Osteoblast (primary cell): Measurements from ENCODE around the gene HK1. TPM values are rescaled to one million over a fixed set of nuclear protein-coding genes. Genes with fewer than 3 reads are reported as not detected.
A peak's percentile ranks its signal among the peaks of the same experiment; 100 is the strongest.

Experiments
- DNase-seq: peaks from one replicate; pipeline ENCODE4 v3.0.0; 2011; ENCODE audit warnings: low spot score, mixed read lengths; ENCODE audit not compliant: insufficient read length; ENCODE audit errors: missing footprints
- H2AFZ ChIP-seq: 2 replicates; pipeline ENCODE4 v1.6.0; 2011; ENCODE audit warnings: mild to moderate bottlenecking, low read length
- H3K27ac ChIP-seq: 2 replicates; pipeline ENCODE4 v1.5.1; 2011; ENCODE audit warnings: mild to moderate bottlenecking, low read depth, low read length, moderate library complexity
- H3K27me3 ChIP-seq: 2 replicates; pipeline ENCODE4 v1.6.0; 2012; ENCODE audit warnings: mild to moderate bottlenecking, control low read depth, inconsistent platforms, low read length, moderate library complexity; ENCODE audit not compliant: insufficient read depth
- H3K36me3 ChIP-seq: 2 replicates; pipeline ENCODE4 v1.5.1; 2011; ENCODE audit warnings: mild to moderate bottlenecking, low read length, control low read depth, moderate library complexity; ENCODE audit not compliant: insufficient read depth
- H3K4me1 ChIP-seq: 2 replicates; pipeline ENCODE4 v1.5.1; 2011; ENCODE audit warnings: mild to moderate bottlenecking, low read length, control low read depth, moderate library complexity; ENCODE audit not compliant: insufficient read depth
- H3K4me2 ChIP-seq: 2 replicates; pipeline ENCODE4 v1.6.0; 2011; ENCODE audit warnings: mild to moderate bottlenecking, low read length; ENCODE audit not compliant: insufficient read depth
- H3K4me3 ChIP-seq: fragments of 200-600 bp; sonication (generic); 3 replicates; pipeline ENCODE4 v1.5.1; 2012; ENCODE audit warnings: mild to moderate bottlenecking, low read length, inconsistent platforms; ENCODE audit not compliant: insufficient read depth
- H3K79me2 ChIP-seq: 2 replicates; pipeline ENCODE4 v1.6.0; 2012; ENCODE audit warnings: mild to moderate bottlenecking, low read length, control low read depth, inconsistent platforms; ENCODE audit not compliant: insufficient read depth
- H3K9me3 ChIP-seq: 2 replicates; pipeline ENCODE4 v1.5.1; 2011; ENCODE audit warnings: low read depth, low read length, control low read depth
- H4K20me1 ChIP-seq: 2 replicates; pipeline ENCODE4 v1.6.0; 2012; ENCODE audit warnings: mild to moderate bottlenecking, low read length, control low read depth; ENCODE audit not compliant: insufficient read depth
- total RNA-seq: library from RNA; depleted of rRNA; stranded (reverse); fragments of >200 nt; gene quantifications from 2 replicates; pipeline ENCODE4 v1.2.3, GENCODE V29; 2012
- TF ChIP-seq, protein P1 (sequence below): IDR thresholded peaks from 2 replicates; pipeline ENCODE4 v1.5.1; 2011; ENCODE audit warnings: mild to moderate bottlenecking, low read depth, low read length, moderate library complexity; ENCODE audit errors: extremely low read depth

The HK1 gene
- total RNA-seq, 1 donor = 111 TPM

DNA sequence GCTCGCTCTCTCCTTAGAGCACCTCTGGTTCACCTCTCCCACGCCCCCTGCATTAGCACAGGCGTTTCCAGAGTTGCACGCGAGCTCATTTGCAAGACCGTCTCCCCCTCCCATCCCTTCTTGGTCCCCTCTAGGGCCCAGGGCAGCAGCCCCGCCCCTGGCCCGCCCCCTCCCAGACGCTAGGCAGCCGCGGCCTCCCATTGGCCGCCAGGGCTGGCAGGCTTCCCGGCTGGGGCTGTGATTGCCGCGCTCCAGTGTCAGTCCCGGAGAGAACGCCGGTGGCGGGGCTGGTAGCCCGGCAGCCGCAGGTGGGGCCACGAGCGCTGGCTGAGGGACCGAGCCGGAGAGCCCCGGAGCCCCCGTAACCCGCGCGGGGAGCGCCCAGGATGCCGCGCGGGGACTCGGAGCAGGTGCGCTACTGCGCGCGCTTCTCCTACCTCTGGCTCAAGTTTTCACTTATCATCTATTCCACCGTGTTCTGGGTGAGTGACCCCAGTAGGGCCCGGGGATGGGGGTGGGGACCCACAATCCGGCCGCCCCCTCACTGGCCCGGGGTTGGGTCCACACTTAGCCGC lies 173.0 kb downstream of the HK1 start, which contains the start of gene TSPAN15:
Gene TSPAN15 (plus strand): TSS at position 257 of the 575 bp plus-strand sequence. CDS start 130 bp downstream, at position 387.
- peak within 1 kb of the TSS; percentile 71 for H3K4me3 ChIP-seq
- H3K4me2 ChIP-seq = peak within 1 kb of the TSS; percentile 76
- H3K27ac ChIP-seq = no peak within 1 kb of the TSS
- TF ChIP-seq, protein P1, sequence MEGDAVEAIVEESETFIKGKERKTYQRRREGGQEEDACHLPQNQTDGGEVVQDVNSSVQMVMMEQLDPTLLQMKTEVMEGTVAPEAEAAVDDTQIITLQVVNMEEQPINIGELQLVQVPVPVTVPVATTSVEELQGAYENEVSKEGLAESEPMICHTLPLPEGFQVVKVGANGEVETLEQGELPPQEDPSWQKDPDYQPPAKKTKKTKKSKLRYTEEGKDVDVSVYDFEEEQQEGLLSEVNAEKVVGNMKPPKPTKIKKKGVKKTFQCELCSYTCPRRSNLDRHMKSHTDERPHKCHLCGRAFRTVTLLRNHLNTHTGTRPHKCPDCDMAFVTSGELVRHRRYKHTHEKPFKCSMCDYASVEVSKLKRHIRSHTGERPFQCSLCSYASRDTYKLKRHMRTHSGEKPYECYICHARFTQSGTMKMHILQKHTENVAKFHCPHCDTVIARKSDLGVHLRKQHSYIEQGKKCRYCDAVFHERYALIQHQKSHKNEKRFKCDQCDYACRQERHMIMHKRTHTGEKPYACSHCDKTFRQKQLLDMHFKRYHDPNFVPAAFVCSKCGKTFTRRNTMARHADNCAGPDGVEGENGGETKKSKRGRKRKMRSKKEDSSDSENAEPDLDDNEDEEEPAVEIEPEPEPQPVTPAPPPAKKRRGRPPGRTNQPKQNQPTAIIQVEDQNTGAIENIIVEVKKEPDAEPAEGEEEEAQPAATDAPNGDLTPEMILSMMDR = no peak
- H3K36me3 ChIP-seq = no peaks in the 10 kb centered on the region
- H2AFZ ChIP-seq = peak within 1 kb of the TSS; percentile 62
- peaks cover 10% of the 10 kb centered on the region for H3K27me3 ChIP-seq
- DNase-seq = peak; percentile 91
- H3K79me2 ChIP-seq = no peaks in the 10 kb centered on the region
- peaks cover 24% of the 10 kb centered on the region for H3K4me1 ChIP-seq
- H3K9me3 ChIP-seq = no peaks in the 10 kb centered on the region
- no peaks in the 10 kb centered on the region for H4K20me1 ChIP-seq

Other genes starting within 250 kb of the HK1 start
- 344 and 474 TPM in 2 replicates for gene SRGN, start 190.4 kb upstream of the HK1 start, total RNA-seq
- 41.3 and 56.3 TPM in 2 replicates for gene VPS26A, start 154.3 kb upstream of the HK1 start, total RNA-seq
- 34.5 and 34.7 TPM in 2 replicates for gene SUPV3L1, start 98.3 kb upstream of the HK1 start, total RNA-seq
- gene HKDC1, start 58.2 kb upstream of the HK1 start, total RNA-seq = 0.29 and 2.9 TPM in 2 replicates
- gene TACR2, start 138.4 kb downstream of the HK1 start, total RNA-seq = 0.29 and 0.36 TPM in 2 replicates
- gene TSPAN15, start 173.0 kb downstream of the HK1 start, total RNA-seq = 0.59 and 0.72 TPM in 2 replicates